ENCODE results near the gene ATOH7.
"Not testable (repeated sequence)": the region's sequence is repeated elsewhere in the genome, so short reads cannot be mapped to it uniquely, and the experiment has no call there.

Gene ATOH7

DNA sequence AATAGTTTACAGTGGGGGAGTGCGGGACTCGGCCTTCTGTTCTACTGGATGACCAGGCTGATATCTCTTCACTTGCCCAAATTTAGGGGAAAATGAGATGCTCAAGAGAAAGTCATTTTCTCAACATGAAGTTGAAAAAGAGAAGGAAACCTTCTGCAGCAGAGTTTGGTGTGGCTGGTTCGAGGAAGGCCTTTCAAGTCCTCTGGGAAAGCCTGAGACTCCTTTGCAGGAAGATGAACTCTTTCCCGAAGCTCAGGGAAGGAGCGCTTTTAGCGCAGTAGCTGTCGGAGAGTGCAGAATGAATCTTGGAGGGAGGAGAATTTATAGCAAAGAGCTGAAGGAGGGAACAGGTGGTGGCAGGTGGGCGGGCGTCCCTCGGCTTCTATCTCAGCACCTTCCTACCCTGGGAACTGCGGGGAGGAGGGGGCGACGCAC lies at the start of gene ATOH7:
Gene ATOH7, minus strand, starts transcription at position 297 of the 435 bp plus-strand sequence. CDS start 436 bp downstream, outside the sequence.
- DNase-seq: no peak

- DNase-seq: no peak
Observed at GRCh38 chr10:68280758-68281157, 48.8 kb upstream of the ATOH7 start.

- not testable (repeated sequence) for DNase-seq
Observed at GRCh38 chr10:68278906-68279753, 47.2 kb upstream of the ATOH7 start.

GRCh38 chr10:68277814-68278213 lies 45.9 kb upstream of the ATOH7 start:
- not testable (repeated sequence) for DNase-seq

GRCh38 chr10:68276224-68276623 lies 44.3 kb upstream of the ATOH7 start:
- no peak for DNase-seq

GRCh38 chr10:68275600-68276126 lies 43.8 kb upstream of the ATOH7 start:
- DNase-seq: no peak

DNA sequence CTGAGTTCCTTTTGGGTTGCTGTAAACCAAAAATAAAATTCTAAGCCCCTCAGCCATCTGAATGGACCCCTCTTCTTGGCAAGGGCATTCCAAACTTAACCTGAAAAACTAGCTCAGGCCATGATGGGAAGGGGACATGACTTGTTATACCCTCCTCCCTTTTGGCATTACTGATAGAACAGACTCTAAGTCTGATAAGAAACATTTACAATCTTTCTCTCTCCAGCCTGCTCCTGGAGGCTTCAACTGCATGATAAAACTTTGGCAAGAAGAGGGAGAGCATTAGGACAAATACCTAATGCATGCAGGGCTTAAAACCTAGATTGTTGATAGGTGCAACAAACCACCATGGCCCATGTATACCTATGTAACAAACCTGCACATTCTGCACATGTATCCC lies 40.9 kb upstream of the ATOH7 start:
- DNase-seq: no peak

DNA sequence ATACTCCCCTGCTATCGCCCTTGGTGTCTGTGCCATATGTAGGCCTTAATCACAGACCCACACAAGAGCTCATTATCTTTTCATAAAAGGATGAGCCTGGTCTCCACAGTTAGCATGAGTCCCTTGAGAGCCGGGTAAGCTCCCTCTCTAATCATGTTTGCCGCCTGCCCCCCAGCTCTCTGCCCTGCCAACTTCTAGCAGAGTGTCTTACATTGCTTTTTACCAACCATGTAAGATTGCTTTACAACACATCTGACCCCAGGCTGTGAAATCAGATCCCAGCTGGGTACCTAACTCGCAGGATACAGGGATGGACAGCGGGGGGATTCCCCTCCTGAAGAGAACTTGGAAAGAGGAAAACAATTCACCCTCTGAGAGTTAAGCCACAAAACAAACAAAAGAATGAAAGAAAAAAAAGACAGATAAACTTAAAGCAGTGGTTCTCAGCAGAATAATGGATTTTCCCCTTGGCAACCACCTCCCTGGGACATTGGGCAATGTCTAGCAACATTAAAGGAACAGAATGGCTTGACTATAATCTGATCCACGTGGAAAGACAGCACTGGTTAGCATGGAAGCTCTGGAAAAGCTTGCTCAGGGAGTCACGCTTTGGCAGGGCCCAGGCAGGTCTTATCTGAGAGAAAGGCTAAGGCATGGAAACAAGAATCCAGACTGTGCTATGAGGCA lies 39.4 kb upstream of the ATOH7 start:
- DNase-seq: no peak

DNA sequence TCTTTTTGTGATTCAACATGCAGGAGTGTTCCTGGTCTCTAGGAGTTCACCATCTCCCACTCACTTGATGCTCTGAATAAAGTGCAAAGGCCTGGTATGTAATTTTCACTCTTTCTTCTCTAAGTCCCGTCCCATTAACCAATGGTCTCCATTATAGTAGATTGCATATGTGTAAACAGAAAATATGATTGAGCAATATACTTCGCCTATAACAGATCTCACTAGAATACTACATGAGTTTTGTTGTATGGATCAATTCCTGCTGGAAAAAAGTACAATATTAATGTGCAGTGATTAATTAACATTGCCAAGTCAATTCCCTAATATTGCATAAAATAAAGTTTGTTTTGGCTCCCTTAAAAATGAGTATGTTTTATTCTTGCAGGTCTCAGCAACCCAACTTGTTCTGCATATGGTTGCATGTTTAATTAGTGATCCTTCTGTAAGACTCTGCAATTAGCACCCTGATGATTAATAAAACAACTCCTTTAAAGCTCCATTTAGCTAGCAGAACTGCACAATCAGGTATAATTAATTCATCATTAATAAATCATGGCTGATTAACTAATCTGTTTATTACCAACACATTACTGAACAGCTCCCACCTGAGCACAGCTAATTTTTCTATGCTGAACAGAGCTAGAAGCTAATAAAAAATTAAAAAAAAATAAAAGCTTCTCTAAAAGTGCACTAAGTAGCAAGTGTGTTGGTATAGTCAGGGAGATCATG lies 37.8 kb upstream of the ATOH7 start:
- no peak for DNase-seq

GRCh38 chr10:68261132-68261856 lies 29.4 kb upstream of the ATOH7 start:
- no peak for DNase-seq

GRCh38 chr10:68253346-68253745 lies 21.4 kb upstream of the ATOH7 start:
- DNase-seq: no peak

GRCh38 chr10:68251625-68252495 lies 19.9 kb upstream of the ATOH7 start:
- DNase-seq: no peak

GRCh38 chr10:68251151-68251550 lies 19.2 kb upstream of the ATOH7 start:
- DNase-seq: no peak

DNA sequence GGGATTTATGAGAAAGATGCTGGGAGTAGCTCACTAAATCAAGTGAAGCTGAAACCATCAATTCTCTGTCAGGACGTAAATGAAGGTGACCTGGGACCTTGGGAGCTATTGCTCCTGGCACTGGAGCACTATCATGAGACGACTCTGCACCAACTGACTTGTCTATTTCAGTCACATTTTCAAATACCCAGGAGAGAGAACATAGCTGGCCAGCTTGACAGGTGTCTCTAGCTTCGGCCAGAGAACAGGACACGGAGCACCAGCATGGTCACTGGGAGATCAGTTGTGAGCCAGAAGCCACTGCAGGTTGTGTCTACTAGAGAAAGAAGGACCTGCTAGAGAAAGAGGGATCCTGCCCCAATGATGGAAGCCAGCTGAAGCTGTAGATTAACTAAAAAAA lies 17.4 kb upstream of the ATOH7 start:
- DNase-seq: no peak

GRCh38 chr10:68247931-68248330 lies 16.0 kb upstream of the ATOH7 start:
- no peak for DNase-seq

DNA sequence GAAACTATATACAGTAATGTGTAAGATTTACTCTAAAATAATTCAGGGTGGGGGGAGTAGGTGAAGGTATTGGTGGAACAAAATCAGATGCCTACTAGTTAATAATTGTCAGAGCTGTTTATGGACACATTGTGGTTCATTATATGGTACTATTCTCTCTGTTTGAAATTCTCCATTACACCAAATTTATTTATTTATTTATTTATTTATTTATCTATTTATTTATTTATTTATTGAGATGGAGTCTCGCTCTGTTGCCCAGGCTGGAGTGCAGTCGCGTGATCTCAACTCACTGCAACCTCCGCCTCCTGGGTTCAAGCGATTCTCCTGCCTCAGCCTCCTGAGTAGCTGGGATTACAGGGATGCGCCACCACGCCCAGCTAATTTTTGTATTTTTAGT lies 14.5 kb upstream of the ATOH7 start:
- DNase-seq: not testable (repeated sequence)

- DNase-seq: no peak
Observed at GRCh38 chr10:68242051-68242450, 10.1 kb upstream of the ATOH7 start.

DNA sequence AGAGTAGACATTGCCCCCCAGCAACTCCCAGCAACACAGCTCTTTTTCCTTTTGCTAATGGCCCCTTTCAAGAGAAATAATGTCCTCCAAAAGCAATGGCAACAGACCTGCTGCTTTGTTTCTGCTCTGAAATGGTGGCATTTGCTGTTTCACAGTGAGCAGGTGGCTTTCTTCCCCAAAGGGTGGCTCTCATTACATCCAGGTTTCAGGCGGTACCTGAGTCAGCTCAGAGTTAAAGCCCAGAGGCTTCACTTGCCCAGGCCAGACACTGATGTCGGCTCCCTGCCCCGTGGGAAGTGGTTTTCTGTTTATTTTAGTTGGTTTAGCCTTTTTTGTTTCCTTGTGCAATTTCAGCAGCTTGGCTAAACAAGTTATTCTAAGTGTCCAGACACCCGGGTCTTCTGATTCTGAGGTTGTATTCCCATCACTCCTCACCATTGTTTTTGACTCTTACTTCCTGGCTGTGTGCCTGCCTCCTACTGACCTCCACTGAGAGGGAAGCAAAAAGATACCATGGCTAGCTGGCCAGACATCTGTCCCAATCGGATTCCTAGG lies 7.8 kb upstream of the ATOH7 start:
- no peak for DNase-seq

DNA sequence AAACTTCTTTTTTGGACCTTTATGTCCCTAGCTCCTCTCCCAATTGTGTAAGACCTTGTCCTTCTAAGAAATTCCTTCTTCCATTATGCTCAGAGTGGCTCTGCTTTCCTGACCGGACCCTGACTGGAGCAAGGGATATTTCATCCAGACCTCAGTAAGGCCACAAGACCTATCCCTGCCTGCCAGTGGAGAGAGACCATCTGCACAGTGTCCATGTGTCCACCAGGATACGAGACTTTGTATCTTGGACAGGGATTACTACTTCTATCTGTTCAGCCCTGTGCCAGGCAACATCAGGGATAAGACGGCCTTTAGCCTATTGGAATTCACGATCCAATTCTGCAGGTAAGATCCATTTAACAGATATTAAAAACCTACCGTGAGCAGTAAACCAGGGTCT lies 7.2 kb upstream of the ATOH7 start:
- DNase-seq: no peak

GRCh38 chr10:68238371-68238770 lies 6.5 kb upstream of the ATOH7 start:
- DNase-seq: no peak

DNA sequence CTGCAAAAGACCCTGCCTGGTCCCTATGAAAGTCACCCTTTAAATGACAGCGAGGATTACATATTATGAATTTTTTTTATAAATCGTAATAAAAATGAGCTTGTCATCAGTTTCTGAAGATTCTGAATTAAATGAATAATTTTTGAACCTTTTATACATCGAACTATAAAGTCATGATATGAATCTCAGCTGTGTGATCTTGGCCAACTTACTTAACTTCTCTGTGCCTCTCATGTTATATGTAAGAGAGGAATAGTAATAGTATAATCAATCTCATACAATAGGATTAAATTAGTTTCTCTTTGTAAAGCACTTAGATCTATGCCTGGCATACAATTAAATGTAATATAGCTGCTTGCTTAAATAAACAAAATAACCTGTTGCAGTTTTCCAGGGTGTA lies 5.3 kb upstream of the ATOH7 start:
- no peak for DNase-seq

All from activated CD4-positive, alpha-beta T cell treated with anti-CD3 and anti-CD28 coated beads, Interleukin-10, Interleukin-2, amounts not matched to agents 100 ng/mL and 50 ng/mL, durations not matched to agents 16 hours and 8 hours (primary cell).